SK-N-SH treated with all-trans-retinoic acid at 6 μM for 48 hours (cell line): ENCODE data around the gene RHBDL3.

Experiments
- ATAC-seq: fragments of 200-7000 bp; cut with Tn5 transposase; 3 replicates; pipeline ENCODE4 v1.9.1; 2020; ENCODE audit warnings: mild to moderate bottlenecking, moderate library complexity
- ARNTL ChIP-seq: fragments of 450-650 bp; formaldehyde crosslinking; IDR thresholded peaks from 2 replicates; pipeline ENCODE4 v1.5.0; 2020; ENCODE audit warnings: low read depth, mild to moderate bottlenecking, moderate library complexity, borderline replicate concordance
- BACH2 ChIP-seq: fragments of 250-450 bp; sonication (Bioruptor Pico); IDR thresholded peaks from 2 replicates; pipeline ENCODE4 v1.9.0; 2021; ENCODE audit warnings: mild to moderate bottlenecking, borderline replicate concordance
- CSDC2 ChIP-seq: fragments of 250-450 bp; sonication (Bioruptor Pico); IDR thresholded peaks from 2 replicates; pipeline ENCODE4 v1.5.0; 2020; ENCODE audit warnings: mild to moderate bottlenecking, moderate library complexity
- ESRRG ChIP-seq: fragments of 250-450 bp; sonication (Bioruptor Pico); IDR thresholded peaks from 2 replicates; pipeline ENCODE4 v1.6.1; 2021; ENCODE audit warnings: mild to moderate bottlenecking
- GLIS3 ChIP-seq: fragments of 250-450 bp; sonication (Bioruptor Pico); IDR thresholded peaks from 2 replicates; pipeline ENCODE4 v1.5.0; 2020; ENCODE audit warnings: mild to moderate bottlenecking, moderate library complexity
- ISL1 ChIP-seq: fragments of 250-450 bp; sonication (Bioruptor Pico); IDR thresholded peaks from 2 replicates; pipeline ENCODE4 v2.1.2; 2022; ENCODE audit warnings: mild to moderate bottlenecking, moderate library complexity
- OSR1 ChIP-seq: fragments of 250-450 bp; sonication (Bioruptor Pico); IDR thresholded peaks from 2 replicates; pipeline ENCODE4 v1.8.0; 2022; ENCODE audit warnings: moderate library complexity, mild to moderate bottlenecking, inconsistent platforms
- PPARA ChIP-seq: fragments of 250-450 bp; sonication (Bioruptor Pico); IDR thresholded peaks from 2 replicates; pipeline ENCODE4 v1.5.0; 2020; ENCODE audit warnings: mild to moderate bottlenecking, borderline replicate concordance
- RARB ChIP-seq: fragments of 250-450 bp; sonication (Bioruptor Pico); IDR thresholded peaks from 2 replicates; pipeline ENCODE4 v1.8.0; 2021; ENCODE audit warnings: mild to moderate bottlenecking, moderate library complexity
- SNAI2 ChIP-seq: fragments of 250-450 bp; sonication (Bioruptor Pico); IDR thresholded peaks from 2 replicates; pipeline ENCODE4 v1.5.0; 2020; ENCODE audit warnings: mild to moderate bottlenecking, moderate library complexity
- TCF4 ChIP-seq: fragments of 250-450 bp; sonication (Bioruptor Pico); IDR thresholded peaks from 2 replicates; pipeline ENCODE4 v1.8.0; 2021; ENCODE audit warnings: mild to moderate bottlenecking, moderate library complexity, borderline replicate concordance
- TOX ChIP-seq: fragments of 250-450 bp; sonication (Bioruptor Pico); IDR thresholded peaks from 2 replicates; pipeline ENCODE4 v1.8.0; 2021; ENCODE audit warnings: mild to moderate bottlenecking, moderate library complexity, borderline replicate concordance
- ZFP3 ChIP-seq: fragments of 250-450 bp; sonication (Bioruptor Pico); IDR thresholded peaks from 2 replicates; pipeline ENCODE4 v1.5.0; 2020; ENCODE audit warnings: mild to moderate bottlenecking, moderate library complexity
- ZFP30 ChIP-seq: fragments of 450-650 bp; formaldehyde crosslinking; IDR thresholded peaks from 2 replicates; pipeline ENCODE4 v1.5.0; 2022; ENCODE audit warnings: mild to moderate bottlenecking, moderate library complexity
- ZNF565 ChIP-seq: fragments of 450-650 bp; formaldehyde crosslinking; conservative IDR thresholded peaks from 2 replicates; pipeline ENCODE4 v1.5.0; 2020; ENCODE audit warnings: low read depth, mild to moderate bottlenecking, moderate library complexity
- ZNF70 ChIP-seq: fragments of 450-650 bp; formaldehyde crosslinking; IDR thresholded peaks from 2 replicates; pipeline ENCODE4 v1.5.0; 2020; ENCODE audit warnings: mild to moderate bottlenecking, moderate library complexity
- ZNF8 ChIP-seq: fragments of 450-650 bp; formaldehyde crosslinking; IDR thresholded peaks from 2 replicates; pipeline ENCODE4 v1.5.0; 2020; ENCODE audit warnings: mild to moderate bottlenecking, moderate library complexity
- TF ChIP-seq, protein P1 (sequence below): fragments of 250-450 bp; sonication (Bioruptor Pico); IDR thresholded peaks from 2 replicates; pipeline ENCODE4 v1.8.0; 2020; ENCODE audit warnings: mild to moderate bottlenecking, moderate library complexity, borderline replicate concordance
- TF ChIP-seq, protein P2 (sequence below): fragments of 250-450 bp; sonication (Bioruptor Pico); IDR thresholded peaks from 2 replicates; pipeline ENCODE4 v1.5.1; 2020; ENCODE audit warnings: low read depth, mild to moderate bottlenecking, moderate library complexity
- TF ChIP-seq, protein P3 (sequence below): fragments of 250-450 bp; sonication (Bioruptor Pico); IDR thresholded peaks from 2 replicates; pipeline ENCODE4 v1.5.0; 2020; ENCODE audit warnings: mild to moderate bottlenecking, moderate library complexity

Gene RHBDL3

DNA sequence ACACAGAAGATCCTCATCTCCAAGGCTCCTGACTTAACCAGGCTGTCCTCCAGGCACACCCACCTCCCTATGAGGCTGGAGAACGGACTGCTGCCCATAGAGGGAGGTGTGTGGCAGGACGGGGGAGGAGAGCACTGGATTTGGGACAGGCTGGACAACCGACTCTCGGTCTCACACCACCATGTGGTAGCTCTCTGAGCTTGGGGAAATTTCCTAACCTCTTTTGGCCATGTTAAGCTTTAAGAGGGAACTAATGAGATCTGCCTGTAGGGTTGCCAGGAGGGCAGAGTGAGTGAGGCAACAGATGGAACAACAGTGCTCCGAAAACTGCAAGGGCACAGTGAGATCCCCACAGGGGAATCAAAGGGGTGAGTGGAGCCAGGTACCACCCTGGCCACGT is 32.7 kb downstream of the RHBDL3 start (continued):
- TF ChIP-seq TCF4 (CRISPR knock-in tag) (no peak), ZNF565 (CRISPR knock-in tag) (no peak), GLIS3 (CRISPR knock-in tag) (no peak), BACH2 (CRISPR knock-in tag) (no peak), ESRRG (CRISPR knock-in tag) (no peak), RARB (CRISPR knock-in tag) (no peak), ZNF70 (CRISPR knock-in tag) (no peak), ISL1 (CRISPR knock-in tag) (no peak), CSDC2 (CRISPR knock-in tag) (no peak), TOX (no peak)
- TF ChIP-seq, protein P1, sequence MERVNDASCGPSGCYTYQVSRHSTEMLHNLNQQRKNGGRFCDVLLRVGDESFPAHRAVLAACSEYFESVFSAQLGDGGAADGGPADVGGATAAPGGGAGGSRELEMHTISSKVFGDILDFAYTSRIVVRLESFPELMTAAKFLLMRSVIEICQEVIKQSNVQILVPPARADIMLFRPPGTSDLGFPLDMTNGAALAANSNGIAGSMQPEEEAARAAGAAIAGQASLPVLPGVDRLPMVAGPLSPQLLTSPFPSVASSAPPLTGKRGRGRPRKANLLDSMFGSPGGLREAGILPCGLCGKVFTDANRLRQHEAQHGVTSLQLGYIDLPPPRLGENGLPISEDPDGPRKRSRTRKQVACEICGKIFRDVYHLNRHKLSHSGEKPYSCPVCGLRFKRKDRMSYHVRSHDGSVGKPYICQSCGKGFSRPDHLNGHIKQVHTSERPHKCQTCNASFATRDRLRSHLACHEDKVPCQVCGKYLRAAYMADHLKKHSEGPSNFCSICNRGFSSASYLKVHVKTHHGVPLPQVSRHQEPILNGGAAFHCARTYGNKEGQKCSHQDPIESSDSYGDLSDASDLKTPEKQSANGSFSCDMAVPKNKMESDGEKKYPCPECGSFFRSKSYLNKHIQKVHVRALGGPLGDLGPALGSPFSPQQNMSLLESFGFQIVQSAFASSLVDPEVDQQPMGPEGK (CRISPR knock-in tag) = no peak
- TF ChIP-seq, protein P2, sequence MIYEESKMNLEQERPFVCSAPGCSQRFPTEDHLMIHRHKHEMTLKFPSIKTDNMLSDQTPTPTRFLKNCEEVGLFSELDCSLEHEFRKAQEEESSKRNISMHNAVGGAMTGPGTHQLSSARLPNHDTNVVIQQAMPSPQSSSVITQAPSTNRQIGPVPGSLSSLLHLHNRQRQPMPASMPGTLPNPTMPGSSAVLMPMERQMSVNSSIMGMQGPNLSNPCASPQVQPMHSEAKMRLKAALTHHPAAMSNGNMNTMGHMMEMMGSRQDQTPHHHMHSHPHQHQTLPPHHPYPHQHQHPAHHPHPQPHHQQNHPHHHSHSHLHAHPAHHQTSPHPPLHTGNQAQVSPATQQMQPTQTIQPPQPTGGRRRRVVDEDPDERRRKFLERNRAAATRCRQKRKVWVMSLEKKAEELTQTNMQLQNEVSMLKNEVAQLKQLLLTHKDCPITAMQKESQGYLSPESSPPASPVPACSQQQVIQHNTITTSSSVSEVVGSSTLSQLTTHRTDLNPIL (CRISPR knock-in tag) = no peak

DNA sequence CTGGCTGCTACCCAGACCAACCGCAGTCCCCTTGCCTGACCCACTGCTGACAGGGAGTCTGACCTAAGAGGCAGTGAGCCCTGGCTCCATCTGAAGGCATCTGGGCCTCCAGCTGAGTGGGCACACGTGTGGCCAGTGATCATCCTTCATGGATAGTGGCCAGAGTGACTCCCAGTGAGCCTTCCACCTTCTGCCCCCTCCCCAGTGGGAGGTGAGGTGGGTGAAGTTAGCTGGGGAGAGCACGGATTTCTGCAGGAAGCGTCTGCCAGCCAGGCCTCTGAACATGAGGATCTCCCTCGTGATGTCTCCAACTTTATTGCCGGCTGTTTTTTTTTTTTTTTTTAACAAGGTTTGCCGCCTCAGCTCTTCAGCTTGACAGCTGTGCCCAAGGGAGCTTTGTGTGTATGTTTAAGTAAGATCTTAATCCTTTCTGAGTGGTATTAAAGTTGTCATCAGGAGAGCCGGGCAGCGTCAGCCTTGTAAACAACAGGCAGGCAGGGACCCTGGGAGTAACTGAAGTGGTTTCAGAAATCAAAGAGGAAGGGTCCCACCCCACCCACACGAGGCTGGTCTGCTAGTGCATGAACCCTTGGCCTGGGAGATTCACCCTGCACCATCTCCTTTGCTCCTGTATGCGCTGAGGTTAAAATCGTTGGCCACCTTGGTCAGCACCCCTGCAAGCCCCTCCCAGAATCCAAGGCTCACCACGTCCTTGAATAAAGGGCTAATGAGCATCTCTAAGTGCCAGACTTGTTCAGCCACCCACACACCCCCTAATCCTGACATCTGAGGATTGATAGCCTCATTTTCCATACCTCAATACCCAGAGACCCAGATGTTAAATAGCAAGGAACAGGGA is 33.3 kb downstream of the RHBDL3 start:
- no peak for TF ChIP-seq TOX
- TF ChIP-seq, protein P2 (CRISPR knock-in tag) = no peak
- no peak for TF ChIP-seq OSR1 (CRISPR knock-in tag)
- no peak for TF ChIP-seq ARNTL (CRISPR knock-in tag)
- TF ChIP-seq TCF4 (CRISPR knock-in tag) = no peak
- TF ChIP-seq ISL1 (CRISPR knock-in tag) = no peak
- TF ChIP-seq ZFP30 (CRISPR knock-in tag) = no peak
- no peak for TF ChIP-seq GLIS3 (CRISPR knock-in tag)
- no peak for TF ChIP-seq ESRRG (CRISPR knock-in tag)
- TF ChIP-seq ZNF8 (CRISPR knock-in tag) = no peak
- TF ChIP-seq ZFP3 = no peak
- TF ChIP-seq PPARA (CRISPR knock-in tag) = no peak
- TF ChIP-seq, protein P1 (CRISPR knock-in tag) = no peak
- TF ChIP-seq, protein P3, sequence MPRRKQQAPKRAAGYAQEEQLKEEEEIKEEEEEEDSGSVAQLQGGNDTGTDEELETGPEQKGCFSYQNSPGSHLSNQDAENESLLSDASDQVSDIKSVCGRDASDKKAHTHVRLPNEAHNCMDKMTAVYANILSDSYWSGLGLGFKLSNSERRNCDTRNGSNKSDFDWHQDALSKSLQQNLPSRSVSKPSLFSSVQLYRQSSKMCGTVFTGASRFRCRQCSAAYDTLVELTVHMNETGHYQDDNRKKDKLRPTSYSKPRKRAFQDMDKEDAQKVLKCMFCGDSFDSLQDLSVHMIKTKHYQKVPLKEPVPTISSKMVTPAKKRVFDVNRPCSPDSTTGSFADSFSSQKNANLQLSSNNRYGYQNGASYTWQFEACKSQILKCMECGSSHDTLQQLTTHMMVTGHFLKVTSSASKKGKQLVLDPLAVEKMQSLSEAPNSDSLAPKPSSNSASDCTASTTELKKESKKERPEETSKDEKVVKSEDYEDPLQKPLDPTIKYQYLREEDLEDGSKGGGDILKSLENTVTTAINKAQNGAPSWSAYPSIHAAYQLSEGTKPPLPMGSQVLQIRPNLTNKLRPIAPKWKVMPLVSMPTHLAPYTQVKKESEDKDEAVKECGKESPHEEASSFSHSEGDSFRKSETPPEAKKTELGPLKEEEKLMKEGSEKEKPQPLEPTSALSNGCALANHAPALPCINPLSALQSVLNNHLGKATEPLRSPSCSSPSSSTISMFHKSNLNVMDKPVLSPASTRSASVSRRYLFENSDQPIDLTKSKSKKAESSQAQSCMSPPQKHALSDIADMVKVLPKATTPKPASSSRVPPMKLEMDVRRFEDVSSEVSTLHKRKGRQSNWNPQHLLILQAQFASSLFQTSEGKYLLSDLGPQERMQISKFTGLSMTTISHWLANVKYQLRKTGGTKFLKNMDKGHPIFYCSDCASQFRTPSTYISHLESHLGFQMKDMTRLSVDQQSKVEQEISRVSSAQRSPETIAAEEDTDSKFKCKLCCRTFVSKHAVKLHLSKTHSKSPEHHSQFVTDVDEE (CRISPR knock-in tag) = no peak
- ATAC-seq = no peak

DNA sequence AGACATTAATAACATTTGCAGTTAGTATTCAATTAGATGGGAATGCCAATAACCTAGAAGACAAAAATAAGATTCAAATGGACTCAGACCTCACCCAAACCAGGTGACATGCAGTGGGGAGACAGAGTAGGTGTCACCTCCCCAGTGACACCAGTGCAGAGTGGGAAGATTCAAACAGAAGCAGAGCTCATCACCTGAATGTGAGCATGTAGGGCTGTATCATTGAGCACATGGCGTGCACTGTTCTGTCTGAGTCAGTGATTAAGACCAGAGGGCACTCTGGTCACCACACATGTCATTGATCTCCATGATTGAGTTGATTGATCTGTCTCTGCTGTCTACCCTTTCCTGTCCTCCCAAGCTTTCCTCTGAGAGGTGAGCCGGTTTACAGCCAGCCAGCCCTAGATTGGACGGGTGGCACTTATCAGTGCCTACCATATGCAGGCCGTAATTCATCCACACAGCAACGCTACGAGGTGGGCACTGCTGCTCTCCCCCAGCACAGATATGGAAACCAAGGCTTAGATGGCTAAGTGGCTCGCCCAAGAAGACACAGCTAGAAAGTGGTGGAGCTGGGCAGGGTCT is 34.0 kb downstream of the RHBDL3 start:
- TF ChIP-seq ZNF8 (CRISPR knock-in tag) = no peak
- TF ChIP-seq TOX = no peak
- TF ChIP-seq SNAI2 (CRISPR knock-in tag) = no peak
- no peak for TF ChIP-seq OSR1 (CRISPR knock-in tag)
- TF ChIP-seq BACH2 (CRISPR knock-in tag) = no peak
- TF ChIP-seq ZNF70 (CRISPR knock-in tag) = no peak
- TF ChIP-seq, all 23 proteins: peak for 0
- no peak for ATAC-seq
